Stimulated activated CD8-positive, alpha-beta memory T cell treated with anti-CD3 and anti-CD28 coated beads, Interleukin-15, amount 100 ng/mL, for 48 hours (primary cell): ENCODE results near the gene IGSF23.
A peak's percentile ranks its signal among the peaks of the same experiment; 100 is the strongest.
"Not testable (repeated sequence)": the region's sequence is repeated elsewhere in the genome, so short reads cannot be mapped to it uniquely, and the experiment has no call there.

ENCODE experiments used
- DNase-seq, 2 donors: peaks; one replicate each; pipeline ENCODE4 v3.0.0-alpha.2; 2020; ENCODE audit warnings: low read depth in 2 of 2

IGSF23 gene

DNA sequence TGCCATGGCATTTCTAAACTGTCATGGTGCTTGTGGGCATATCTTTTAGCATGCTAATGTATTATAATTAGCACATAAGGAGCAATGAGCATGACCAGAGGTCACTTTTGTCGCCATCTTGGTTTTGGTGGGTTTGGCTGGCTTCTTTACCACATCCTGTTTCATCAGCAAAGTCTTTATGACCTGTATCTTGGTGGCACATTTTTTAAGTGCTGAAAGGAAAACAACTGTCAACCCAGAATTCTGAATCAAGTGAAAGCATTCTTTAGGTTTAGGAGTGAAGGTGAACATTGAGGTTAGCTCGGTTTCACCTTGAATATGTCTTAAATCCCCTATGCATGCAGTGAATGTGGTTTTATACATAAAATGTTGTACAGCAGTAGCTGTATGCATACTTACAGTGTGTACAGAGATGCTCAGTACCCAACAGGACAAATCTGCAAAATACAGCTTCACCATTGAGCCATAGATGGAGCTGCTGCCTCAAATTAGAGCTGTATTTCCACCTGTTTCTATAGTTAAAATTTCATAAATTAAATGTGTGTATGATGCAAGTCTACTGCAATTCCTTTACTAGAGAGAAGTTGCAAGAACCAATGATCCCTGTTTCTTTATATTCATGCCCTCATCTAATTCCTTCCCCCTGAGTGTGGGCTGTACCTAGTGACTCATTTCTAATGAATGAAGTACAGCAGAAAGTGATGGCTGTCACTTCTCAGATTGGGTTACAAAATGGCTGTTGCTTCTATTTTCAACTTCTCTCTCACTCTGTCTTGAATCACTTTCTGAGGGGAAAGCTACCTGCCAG is 25.2 kb upstream of the IGSF23 start:
- peak in 1 of 2 donors; percentile 50 for DNase-seq

DNA sequence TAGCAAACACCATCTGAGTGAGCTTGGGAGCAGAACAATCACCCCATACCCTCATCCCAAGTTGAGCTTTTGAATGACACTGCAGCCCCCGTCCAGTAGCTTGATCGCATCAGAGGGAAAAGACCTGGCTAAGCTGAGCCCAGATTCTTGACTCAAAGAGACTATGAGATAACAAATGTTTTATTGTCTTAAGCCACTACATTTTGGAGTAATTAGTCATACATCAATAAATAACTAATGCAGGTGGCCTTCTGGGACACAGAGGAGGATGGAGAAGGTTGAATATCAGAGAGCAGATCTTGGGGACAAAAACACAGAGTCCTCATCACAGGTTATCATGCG is 24.6 kb upstream of the IGSF23 start:
- DNase-seq = no peak

DNA sequence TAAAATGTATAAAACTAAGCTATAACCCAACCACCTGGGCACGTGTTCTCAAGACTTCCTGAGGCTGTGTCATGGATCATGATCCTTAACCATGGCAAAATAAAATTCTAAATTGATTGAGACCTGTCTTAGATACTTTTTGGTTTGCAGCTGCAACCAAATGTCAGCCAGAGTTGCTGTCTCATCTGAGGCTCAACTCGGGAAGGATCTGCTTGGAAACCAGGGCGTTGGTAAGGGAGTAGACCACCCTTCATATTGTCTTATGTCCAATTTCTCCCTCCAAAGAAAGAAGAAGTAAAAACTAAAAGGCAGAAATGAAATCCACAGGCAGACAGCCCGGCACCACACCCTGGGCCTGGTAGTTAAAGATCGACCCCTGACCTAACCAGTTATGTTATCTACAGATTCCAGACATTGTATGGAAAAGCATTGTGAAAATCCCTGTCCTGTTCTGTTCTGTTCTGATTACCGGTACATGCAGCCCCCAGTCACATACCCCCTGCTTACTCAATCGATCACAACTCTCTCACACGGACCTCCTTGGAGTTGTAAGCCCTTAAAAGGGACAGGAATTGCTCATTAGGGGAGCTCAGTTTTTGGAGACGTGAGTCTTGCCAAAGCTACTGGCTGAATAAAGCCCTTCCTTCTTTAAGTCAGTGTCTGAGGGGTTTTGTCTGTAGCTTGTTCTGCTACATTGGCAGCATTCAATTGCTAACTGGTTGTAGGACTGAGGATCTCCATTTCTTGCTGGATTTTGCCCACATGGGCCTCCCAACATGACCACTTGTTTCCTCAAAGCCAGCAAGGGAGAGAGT is 22.9 kb upstream of the IGSF23 start:
- no peak for DNase-seq

DNA sequence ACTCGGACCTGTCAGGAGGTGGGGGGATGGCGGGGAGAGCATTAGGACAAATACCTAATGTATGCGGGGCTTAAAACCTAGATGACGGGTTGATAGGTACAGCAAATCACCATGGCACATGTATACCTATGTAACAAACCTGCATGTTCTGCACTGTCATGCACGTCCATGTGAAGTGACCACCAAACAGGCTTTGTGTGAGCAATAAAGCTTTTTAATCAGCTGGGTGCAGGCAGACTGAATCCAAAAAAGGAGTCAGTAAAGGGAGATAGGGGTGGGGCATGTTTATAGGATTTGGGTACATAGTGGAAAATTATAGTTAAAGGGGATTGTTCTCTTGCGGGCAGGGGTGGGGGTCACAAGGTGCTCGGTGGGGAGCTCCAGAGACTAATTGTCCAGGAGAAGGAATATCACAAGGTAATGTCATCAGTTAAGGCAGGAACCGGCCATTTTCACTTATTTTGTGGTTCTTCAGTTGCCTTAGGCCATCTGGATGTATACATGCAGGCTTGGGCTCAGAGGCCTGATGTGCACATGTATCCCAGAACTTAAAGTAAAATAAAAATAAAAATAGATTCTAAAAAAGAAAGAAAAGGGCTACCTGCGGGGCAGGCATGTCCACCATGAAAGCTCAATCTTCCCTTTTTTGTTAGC is 21.9 kb upstream of the IGSF23 start:
- not testable (repeated sequence) for DNase-seq

DNA sequence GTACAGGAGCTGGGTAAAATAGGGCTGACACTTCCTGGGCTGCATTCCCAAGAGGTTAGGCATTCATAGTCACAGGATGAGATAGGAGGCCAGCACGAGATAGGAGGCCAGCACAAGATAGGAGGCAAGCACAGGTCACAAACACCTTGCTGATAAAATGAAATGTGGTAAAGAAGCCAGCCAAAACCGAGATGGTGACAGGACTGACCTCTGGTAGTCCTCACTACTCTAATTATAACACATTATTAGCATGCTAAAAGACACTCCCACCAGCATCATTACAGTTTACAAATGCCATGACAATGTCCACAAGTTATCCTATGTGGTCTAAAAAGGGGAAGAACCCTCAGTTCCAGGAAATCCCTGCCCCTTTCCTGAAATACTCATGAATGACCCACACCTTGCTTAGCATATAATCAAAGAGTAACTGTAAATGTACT is 20.9 kb upstream of the IGSF23 start:
- no peak for DNase-seq

DNA sequence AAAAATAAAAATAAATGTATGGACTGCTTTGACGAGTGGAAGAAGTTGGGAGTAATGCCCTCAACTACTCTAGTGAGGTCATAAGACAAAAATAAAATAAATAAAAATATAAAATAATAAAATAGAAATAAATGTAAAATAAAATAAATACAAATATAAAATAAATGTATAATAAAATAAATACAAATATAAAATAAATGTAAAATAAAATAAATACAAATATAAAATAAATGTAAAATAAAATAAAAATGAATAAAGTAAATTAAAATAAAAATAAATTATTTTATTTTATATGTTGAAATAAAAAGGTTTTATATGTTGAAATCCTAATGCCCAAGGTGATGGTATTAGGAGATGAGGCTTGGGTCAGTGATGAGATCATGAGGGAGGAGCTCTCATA is 20.1 kb upstream of the IGSF23 start:
- DNase-seq = no peak

DNA sequence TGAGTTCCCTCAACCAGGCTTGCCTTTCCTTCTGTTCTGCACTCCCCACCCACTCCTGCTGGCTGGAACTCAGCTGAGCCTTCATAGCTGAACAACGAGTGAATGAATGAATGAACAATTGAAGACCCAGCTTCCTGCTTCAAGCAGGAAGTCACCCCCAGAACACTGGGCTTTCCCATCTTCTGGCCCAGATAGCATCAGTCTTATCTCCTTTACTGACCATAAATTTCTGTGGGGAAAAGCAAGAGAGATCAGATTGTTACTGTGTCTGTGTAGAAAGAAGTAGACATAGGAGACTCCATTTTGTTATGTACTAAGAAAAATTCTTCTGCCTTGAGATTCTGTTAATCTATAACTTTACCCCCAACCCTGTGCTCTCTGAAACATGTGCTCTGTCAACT is 19.5 kb upstream of the IGSF23 start:
- not testable (repeated sequence) for DNase-seq

DNA sequence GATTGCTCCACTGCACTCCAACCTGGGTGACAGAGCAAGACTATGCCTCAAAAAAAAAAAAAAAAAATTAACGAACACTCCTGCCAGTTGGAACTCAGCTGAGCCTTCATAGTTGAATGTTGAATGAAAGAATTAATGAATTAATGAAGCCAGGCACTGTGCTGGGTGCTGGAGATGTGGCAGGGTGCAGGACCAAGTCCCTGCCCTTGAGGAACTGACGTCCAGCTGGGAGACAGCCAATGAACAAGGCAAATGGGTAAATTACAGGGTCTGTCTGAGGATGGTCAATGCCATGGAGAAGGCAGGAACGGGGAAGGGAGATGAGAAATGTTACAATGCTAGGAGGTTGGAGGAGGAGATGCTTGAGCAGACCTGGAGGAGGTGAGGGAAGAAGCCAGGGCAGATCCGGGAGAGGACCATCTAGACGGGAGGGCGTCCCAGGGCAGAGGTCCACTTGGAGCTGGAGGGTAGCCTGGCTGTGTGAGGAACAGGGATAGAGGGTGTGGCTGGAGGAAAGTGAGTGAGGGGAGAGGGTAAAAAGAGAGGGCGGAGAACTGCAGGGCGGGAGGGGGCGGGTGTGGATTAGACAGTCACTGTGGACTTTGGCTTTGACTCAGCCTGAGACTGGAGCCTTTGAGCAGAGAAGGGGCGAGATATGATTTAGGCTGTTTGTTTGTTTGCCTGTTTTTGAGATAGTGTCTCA is 16.8 kb upstream of the IGSF23 start:
- no peak for DNase-seq

DNA sequence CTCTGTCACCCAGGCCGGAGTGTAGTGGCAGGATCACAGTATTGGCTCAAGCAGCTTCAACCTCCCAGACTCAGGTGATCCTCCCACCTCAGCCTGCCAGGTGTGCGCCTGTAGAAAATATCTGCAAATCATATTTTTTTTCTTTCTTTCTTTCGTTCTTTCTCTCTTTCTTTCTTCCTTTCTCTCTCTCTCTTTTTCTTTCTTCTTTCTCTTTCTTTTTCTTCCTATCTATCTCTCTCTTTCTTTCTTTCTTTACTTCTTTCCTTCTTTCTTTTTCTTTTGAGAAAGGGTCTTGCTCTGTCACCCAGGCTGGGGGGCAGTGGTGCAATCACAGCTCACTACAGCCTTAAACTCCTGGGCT is 16.3 kb upstream of the IGSF23 start:
- DNase-seq = no peak

DNA sequence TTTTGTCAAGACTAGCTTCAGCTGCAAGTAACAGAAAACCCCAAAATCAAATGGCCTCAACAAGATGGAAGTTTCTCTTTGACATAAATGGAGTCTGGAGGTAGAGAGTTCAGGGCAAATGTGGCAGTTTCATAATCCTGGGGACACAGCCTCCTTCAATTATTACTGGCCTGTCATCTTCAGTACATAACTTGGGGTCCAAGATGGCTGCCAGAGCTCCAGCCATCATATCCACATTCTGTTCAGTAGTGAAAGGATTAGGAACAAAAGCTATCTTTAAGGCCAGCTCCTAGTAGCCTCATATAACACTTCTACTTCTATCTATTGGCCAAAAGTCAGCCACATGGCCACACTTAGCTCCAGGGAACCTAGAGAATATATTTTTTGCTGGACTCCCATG is 15.0 kb upstream of the IGSF23 start:
- DNase-seq = no peak

DNA sequence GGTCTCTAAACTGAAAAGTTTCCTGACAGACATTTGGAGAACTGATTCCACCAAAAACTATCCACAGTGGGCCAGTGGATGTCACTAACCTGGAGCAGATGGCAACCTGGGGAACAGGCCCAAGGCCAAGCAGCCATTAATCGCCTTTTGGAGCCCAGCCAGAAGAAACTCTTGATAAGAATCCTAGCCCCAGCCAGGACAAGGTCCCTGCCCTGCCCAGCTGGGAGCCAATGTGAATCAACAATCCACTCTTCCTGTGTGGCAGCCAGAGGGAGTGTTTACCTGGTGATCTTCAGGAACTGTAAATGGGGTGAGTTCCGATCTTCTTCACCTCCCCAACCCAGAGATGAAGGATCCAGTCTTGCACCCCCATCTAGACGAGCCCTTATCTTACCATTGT is 14.5 kb upstream of the IGSF23 start:
- DNase-seq = no peak

DNA sequence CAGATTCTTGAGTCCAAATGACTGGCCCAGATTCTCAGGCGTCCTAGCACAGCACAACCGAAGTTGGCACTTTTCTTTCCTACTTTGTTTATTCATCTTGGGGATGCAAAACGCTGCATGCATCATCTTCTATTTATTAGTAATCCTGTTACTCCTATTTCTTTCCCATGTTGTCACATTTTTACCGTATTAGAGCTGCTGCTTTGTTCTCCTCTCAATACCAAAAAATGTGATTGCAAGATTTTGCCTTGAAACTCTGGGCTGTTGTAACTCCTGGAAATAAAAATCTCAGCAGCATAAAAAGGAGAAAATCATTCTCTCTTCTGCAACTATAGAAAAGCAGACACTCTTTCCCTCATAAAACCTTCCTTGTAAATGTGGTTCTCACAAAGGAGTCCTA is 12.9 kb upstream of the IGSF23 start:
- no peak for DNase-seq

DNA sequence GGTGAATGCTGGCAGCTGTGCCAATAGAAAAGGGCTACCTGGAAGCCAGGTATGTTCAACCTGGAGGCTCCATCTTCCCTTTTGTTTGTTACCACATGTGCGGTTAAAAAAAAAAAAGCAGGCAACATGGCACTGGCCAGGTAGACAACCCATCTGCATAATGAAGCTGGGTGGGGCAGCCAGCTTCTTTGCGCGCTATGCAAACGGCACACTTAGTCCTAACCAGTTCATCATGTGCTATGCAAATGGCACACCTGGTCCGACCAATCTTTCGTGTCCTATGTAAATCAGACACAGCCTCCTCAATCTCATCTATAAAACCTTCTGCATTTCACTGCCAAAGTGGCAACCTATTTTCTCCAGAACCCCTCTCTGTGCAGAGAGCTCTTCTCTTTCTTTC is 11.3 kb upstream of the IGSF23 start:
- DNase-seq = no peak

DNA sequence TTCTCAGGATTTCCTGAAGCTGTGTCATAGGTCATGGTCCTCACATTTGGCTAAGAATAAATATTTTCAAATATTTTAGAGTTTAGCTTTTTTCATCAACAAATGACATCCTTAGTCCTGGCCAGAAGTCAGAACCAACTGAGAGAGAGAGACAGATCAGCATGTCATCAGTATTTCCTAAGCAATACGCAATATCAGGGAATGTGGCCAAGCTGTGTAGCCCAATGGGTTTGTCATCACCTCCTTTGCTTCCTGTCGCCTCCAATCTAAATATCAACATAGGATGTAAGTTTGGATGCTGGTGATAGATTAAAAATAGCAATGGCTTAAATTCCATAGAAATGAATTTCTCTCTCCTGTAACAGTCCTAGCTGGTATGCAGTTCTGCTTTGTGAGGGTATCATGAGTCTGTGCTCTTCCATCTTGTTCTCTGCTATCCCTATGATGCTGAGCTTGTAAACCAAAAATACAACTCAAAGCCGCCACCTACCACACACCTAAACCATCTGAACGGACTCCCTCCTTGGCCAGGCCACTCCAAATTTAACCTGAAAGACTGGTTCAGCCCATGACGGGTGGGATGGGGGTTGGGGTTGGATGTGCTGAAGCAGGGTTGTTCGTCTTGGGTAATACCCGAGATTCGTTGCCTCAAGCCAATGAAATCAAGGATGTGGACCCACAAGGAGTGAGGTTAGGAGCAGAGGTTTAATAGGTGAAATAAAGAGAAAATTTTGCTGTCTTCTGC is 10.0 kb upstream of the IGSF23 start:
- DNase-seq = no peak

DNA sequence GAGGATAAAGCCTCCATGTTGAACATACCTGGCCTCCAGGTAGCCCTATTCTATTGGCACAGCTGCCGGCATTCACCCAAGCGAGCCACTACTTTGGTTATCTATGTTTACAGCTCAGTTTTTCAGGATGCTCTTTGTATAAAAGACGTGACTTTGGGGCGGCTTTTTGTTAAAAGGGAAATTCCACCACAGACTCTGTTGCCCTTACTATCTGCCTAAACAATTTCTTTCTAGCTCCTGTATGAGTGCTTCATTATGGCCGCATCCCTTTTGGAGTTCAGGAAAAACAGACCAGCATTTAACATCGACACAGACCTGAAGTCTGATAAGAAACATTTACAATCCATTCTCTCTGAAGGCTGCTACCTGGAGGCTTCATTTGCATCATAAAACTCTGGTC is 9.1 kb upstream of the IGSF23 start:
- DNase-seq = no peak

DNA sequence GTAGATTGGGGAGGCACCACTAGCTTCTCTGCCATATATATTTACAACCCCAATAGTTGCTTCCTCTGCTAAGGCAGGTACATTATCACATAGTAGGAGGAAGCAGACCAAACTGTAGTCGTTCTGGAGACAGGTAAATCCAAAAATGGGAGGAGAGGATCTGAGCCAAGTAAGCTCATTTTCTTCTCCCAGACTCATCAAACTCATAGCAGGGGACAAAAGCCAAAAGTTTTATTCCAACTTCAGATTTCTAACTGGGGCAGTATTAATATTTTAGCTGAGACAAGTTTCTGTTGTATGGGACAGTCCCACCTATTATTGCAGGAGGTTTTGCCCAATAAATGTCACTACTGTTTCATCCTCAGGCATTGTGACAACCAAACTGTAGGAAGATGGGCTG is 7.8 kb upstream of the IGSF23 start:
- no peak for DNase-seq

DNA sequence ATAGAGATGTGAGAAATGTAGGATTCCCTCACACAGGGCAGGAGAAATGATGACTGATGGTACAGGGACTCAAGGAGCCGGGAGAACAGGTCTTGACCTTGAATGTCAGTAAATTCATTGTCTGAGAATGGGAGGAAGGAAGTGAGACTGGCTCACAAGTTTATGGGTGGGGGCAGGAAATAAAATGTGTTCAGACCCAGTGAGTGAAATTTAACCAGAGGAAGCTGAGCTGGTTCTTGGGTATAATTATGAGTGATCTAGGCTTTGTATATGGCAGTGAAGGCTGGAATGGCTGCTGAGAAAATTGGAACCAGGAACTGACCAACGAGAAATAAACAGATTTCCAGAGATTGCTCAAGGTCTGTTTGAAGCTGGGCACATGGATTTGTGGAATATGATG is 6.3 kb upstream of the IGSF23 start:
- DNase-seq = no peak

DNA sequence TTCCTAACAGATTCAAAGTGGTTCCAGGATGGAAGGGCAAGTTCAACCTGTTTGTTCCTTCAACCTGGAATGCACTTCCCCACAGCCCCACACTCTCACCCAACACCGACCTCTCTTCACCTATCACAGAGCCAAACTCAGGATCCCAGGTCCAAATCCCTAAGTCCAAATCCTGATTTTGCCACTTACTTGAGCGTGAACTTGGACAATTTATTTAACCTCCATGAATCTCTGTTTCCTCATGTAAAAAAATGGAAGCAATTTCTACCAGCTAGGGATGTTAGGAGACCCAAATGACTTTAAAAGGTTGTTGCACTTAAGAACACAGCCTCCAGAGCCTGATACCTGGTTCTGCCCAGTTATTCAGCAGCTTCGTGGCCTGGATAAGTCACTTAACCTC is 5.4 kb upstream of the IGSF23 start:
- no peak for DNase-seq

DNA sequence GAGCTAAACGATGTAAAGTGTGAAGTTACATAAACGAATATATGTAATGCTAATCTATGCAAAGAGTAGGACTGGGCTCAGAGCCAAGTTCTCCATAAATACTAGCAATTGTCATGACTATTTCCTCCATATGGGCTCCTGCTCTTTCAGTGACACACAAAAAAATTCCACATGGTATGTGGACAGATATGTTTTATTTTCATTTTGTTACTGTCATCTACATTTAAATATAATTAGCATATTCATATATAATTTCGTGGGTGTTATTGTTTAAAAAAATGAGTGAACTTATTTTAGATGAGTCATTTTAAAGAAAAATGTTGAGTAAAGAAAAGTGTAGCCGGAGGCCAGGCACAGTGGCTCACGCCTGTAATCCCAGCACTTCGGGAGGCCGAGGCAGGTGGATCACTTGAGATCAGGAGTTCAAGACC is 5.0 kb upstream of the IGSF23 start:
- DNase-seq = no peak

DNA sequence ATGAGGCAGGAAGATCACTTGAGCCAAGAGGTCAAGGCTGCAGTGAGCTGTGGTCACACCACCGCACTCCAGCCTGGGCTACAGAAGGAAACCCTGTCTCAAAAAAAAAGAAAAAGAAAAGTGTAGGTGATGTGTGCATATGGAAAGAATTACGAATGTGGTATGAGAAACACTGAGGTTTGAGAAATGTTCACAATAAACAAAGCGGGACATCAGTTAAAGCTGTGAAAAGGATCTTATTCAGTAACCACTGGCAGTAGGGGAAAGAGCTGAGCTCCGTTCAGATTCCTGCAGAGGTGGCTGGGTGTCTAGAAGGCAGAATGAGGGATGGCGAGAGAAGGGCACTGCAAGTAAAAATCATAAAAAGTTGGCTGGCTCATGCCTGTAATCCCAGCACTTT is 4.1 kb upstream of the IGSF23 start:
- no peak for DNase-seq

DNA sequence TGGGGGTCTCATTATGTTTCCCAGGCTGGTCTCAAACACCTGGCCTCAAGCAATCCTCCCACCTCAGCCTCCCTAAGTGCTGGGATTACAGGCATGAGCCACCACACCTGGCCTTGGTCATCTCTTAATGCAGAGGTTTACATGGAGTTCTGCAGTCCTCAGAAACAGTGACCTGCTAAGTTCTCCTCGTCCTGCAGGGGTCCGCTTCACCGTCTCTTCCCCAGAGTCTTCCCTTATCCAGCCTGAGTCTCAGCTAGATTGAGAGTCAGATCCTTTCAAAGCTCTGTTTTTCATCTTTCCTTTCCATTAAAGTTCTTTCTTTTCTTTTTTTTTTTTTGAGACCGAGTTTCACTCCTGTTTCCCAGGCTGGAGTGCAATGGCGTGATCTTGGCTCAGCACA is 2.9 kb upstream of the IGSF23 start:
- DNase-seq = not testable (repeated sequence)
